Lower leg skin (tissue), 4 donors: ENCODE results near the gene MLYCD. TPM values are rescaled to one million over a fixed set of nuclear protein-coding genes. Genes with fewer than 3 reads are reported as not detected.

Source experiments
- DNase-seq, 2 donors: peaks; one replicate each; pipeline ENCODE4 v3.0.0-alpha.2; 2019; ENCODE audit warnings: low spot score in 2 of 2
- H3K4me3 ChIP-seq: fragments of 200-600 bp; sonication (generic); 2 replicates; pipeline ENCODE4 v1.5.1; 2017; ENCODE audit warnings: mild to moderate bottlenecking, low read depth; ENCODE audit not compliant: poor library complexity, severe bottlenecking
- POLR2A ChIP-seq, 2 donors: fragments of 450-650 bp; IDR thresholded peaks; one replicate each; pipeline ENCODE4 v1.6.1; 2016 to 2017; ENCODE audit warnings: antibody characterized with exemption in 2 of 2, mild to moderate bottlenecking in 1 of 2, moderate library complexity in 1 of 2
- WGBS, 2 donors: methylation state at CpG; one replicate each; pipeline ENCODE4 v1.1.5; 2018; 5-methylcytosine and 5-hydroxymethylcytosine counted together
- intact Hi-C: fragments of 100-400 bp; cut with DNase I; formaldehyde crosslinking; loops from one replicate; pipeline ENCODE4 v1.15.0; 2023; ENCODE audit warnings: low total_unique reads
- total RNA-seq, 4 donors: library from RNA; depleted of rRNA; stranded (reverse); fragments of >200 nt; gene quantifications; one replicate each; pipeline ENCODE4 v1.1.0, GENCODE V29; 2016
- TF ChIP-seq, protein P1 (sequence below), 3 donors: fragments of 450-650 bp; IDR thresholded peaks; one replicate each; pipeline ENCODE4 v1.5.1; 2016; ENCODE audit warnings: antibody characterized with exemption in 3 of 3, mild to moderate bottlenecking in 3 of 3, moderate library complexity in 2 of 3

The MLYCD gene
- total RNA-seq, 4 donors from 2014 or later, result 3.8 to 8.8 (median 5.2) TPM

DNA sequence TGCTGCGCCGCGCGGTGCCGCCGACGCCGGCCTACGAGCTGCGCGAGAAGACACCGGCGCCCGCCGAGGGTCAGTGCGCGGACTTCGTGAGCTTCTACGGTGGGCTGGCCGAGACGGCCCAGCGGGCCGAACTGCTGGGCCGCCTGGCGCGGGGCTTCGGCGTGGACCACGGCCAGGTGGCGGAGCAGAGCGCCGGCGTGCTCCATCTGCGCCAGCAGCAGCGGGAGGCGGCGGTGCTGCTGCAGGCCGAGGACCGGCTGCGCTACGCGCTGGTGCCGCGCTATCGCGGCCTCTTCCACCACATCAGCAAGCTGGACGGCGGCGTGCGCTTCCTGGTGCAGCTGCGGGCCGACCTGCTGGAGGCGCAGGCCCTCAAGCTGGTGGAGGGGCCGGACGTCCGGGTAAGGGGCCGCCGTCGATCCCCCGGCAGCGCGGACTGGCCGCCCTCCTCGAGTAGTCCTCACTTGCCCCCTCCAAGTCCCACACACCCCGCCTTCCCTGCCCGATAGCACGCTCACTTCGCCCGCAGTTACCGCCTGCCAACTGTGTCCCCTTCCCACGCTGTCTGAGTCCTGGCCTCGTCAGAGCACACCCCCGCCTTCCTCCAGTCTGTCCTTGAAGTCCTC lies 470 bp downstream of the MLYCD start:
- TF ChIP-seq, protein P1, sequence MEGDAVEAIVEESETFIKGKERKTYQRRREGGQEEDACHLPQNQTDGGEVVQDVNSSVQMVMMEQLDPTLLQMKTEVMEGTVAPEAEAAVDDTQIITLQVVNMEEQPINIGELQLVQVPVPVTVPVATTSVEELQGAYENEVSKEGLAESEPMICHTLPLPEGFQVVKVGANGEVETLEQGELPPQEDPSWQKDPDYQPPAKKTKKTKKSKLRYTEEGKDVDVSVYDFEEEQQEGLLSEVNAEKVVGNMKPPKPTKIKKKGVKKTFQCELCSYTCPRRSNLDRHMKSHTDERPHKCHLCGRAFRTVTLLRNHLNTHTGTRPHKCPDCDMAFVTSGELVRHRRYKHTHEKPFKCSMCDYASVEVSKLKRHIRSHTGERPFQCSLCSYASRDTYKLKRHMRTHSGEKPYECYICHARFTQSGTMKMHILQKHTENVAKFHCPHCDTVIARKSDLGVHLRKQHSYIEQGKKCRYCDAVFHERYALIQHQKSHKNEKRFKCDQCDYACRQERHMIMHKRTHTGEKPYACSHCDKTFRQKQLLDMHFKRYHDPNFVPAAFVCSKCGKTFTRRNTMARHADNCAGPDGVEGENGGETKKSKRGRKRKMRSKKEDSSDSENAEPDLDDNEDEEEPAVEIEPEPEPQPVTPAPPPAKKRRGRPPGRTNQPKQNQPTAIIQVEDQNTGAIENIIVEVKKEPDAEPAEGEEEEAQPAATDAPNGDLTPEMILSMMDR (IDR thresholded peaks at IDR 0.05), result no peak
- no peak for TF ChIP-seq POLR2A (IDR thresholded peaks at IDR 0.05)
- intact Hi-C loops, result no loop called here
- peak overlapping the region; percentile 64 for H3K4me3 ChIP-seq
- 1% methylated on average over 15 to 35 of the region's 73 CpGs for WGBS, 2 donors
- DNase-seq, result peak in 1 of 2 donors; percentile 88

DNA sequence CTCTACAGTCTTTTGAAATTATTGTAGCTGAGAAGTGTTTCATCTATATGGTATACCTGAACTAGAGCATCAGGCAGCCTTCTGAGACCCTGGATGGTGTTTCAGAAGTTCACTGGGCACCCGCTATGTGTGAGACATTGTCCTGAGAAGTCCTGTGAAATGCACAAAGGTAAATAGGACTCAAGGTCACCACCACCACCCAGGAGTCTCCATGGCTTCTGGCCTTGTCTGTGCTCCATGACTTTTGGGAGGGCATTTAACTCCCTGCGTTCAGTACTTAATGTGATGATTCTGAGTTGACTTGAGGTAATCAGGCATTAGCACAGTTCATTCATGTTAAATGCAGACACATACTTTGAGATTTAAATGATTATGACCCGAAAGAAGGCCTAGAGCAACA lies 1.1 kb downstream of the MLYCD start:
- H3K4me3 ChIP-seq, result no peak overlapping the region
- intact Hi-C loops, result no loop called here
- DNase-seq, result no peak
- WGBS, 2 donors, result 84 to 94% methylated on average over 3 of the region's 3 CpGs
- no peak for TF ChIP-seq POLR2A (IDR thresholded peaks at IDR 0.05)
- TF ChIP-seq, protein P1 (IDR thresholded peaks at IDR 0.05), result no peak

DNA sequence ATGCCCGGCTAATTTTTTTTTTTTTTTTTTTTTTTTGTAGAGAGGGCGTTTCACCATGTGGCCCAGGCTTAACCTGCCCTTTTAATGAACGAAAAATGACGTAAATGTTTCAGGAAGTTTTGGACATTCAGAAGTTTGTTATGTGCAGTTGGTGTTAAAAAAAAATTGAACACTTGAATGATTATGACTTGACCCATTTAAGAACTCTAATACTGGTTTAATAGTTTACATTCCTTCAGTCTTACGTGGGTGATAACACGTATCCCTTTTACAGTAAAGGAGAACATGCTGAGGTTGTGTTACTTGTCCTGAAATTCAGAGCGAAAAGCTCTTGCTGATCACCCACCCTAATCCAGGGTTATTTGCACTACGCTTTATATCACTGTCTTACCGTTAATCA lies 1.7 kb downstream of the MLYCD start:
- no peak overlapping the region for H3K4me3 ChIP-seq
- 85 to 90% methylated on average over 9 of the region's 9 CpGs for WGBS, 2 donors
- DNase-seq, result no peak
- intact Hi-C loops, result no loop called here
- TF ChIP-seq POLR2A (IDR thresholded peaks at IDR 0.05), result no peak
- TF ChIP-seq, protein P1 (IDR thresholded peaks at IDR 0.05), result no peak

DNA sequence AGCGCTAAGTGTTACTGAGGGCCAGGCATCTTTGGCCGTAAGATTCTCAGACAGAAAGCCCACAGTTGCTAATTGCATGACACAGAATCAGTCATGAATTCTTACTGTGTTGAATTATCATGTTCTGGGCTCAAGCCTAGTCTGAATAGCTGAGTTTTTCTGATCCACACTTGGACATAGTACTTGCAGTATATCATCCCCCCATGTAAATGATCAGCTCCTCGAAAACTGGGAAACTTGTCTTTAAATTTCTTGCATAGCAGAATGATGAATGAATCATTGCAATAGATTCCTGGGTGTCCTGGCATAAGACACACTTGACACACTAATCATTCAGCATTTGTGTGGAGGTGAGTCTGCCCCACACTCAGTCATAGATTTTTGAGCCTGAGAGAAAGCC lies 2.2 kb downstream of the MLYCD start:
- no peak for DNase-seq
- TF ChIP-seq, protein P1 (IDR thresholded peaks at IDR 0.05), result no peak
- no peak for TF ChIP-seq POLR2A (IDR thresholded peaks at IDR 0.05)
- intact Hi-C loops, result no loop called here
- 83 to 85% methylated on average over 3 of the region's 3 CpGs for WGBS, 2 donors
- no peak overlapping the region for H3K4me3 ChIP-seq

DNA sequence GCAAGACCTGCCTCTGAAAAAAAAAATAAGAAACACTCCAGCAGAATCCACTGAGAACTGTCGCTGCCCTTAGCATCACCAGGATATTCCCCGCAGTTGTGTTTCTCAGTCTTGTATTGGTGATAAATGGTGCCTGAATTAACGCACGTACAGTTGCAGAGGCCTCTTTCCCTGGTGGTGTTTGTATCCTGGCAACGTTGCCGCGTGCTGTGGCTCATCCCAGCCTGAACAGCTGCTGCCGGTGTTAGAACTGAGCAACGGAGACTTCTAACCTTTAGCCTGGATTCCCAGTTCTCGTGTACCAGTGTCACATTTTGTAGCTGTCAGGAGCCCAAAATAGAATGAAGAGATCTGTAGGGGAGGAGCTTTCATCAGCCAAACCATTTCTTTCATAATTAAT lies 4.8 kb downstream of the MLYCD start:
- DNase-seq, result no peak
- WGBS, 2 donors, result 44 to 51% methylated on average over 10 of the region's 10 CpGs

More for the DNA sequence above, 4.8 kb downstream of the MLYCD start:
- TF ChIP-seq, protein P1 (IDR thresholded peaks at IDR 0.05), result no peak
- intact Hi-C loops, result no loop called here
- no peak overlapping the region for H3K4me3 ChIP-seq
